Cardiac muscle cell (in vitro differentiated cells and primary cell): Measurements from ENCODE around the gene ITGA11. TPM values are rescaled to one million over a fixed set of nuclear protein-coding genes. Genes with fewer than 3 reads are reported as not detected.

ENCODE experiments used
- DNase-seq, 2 donors: peaks; one replicate each; pipeline versions ENCODE4 v3.0.0 to v3.0.0-alpha.2; 2010 to 2017; ENCODE audit warnings: low read depth in 1 of 2, low spot score in 1 of 2
- H3K27ac ChIP-seq: fragments of 200-600 bp; sonication (generic); 2 replicates; pipeline ENCODE4 v1.5.1; 2016
- H3K27me3 ChIP-seq: fragments of 200-600 bp; sonication (generic); 2 replicates; pipeline ENCODE4 v1.6.0; 2016; ENCODE audit warnings: control low read depth
- H3K36me3 ChIP-seq: fragments of 200-600 bp; sonication (generic); 2 replicates; pipeline ENCODE4 v1.5.1; 2016; ENCODE audit warnings: control low read depth
- H3K4me1 ChIP-seq: fragments of 200-600 bp; sonication (generic); 2 replicates; pipeline ENCODE4 v1.8.1; 2017; ENCODE audit warnings: low read depth, mild to moderate bottlenecking, mixed run types
- H3K4me3 ChIP-seq: fragments of 200-600 bp; sonication (generic); 2 replicates; pipeline ENCODE4 v1.5.1; 2016; ENCODE audit warnings: mild to moderate bottlenecking
- H3K9me3 ChIP-seq: fragments of 200-600 bp; sonication (generic); 2 replicates; pipeline ENCODE4 v1.5.1; 2017; ENCODE audit warnings: low read depth, mild to moderate bottlenecking, control low read depth
- polyA plus RNA-seq: library from polyadenylated mRNA; unstranded; fragments of >200 nt; fragmentation: Nextera tagmentation; extraction: Ambion mirVana; gene quantifications from 2 replicates; pipeline ENCODE4 v1.2.1, GENCODE V29; 2016
- total RNA-seq: library from RNA; depleted of rRNA; stranded (reverse); fragments of >200 nt; gene quantifications from 2 replicates; pipeline ENCODE4 v1.2.3, GENCODE V29; 2016
- TF ChIP-seq, protein P1 (sequence below): IDR thresholded peaks from 2 replicates; pipeline ENCODE4 v1.5.1; 2012; ENCODE audit warnings: low read depth, mild to moderate bottlenecking, low read length

Gene ITGA11
- total and polyA plus RNA-seq, 2 experiments from 2014 or later = 0.12 to 1.2 TPM

DNA sequence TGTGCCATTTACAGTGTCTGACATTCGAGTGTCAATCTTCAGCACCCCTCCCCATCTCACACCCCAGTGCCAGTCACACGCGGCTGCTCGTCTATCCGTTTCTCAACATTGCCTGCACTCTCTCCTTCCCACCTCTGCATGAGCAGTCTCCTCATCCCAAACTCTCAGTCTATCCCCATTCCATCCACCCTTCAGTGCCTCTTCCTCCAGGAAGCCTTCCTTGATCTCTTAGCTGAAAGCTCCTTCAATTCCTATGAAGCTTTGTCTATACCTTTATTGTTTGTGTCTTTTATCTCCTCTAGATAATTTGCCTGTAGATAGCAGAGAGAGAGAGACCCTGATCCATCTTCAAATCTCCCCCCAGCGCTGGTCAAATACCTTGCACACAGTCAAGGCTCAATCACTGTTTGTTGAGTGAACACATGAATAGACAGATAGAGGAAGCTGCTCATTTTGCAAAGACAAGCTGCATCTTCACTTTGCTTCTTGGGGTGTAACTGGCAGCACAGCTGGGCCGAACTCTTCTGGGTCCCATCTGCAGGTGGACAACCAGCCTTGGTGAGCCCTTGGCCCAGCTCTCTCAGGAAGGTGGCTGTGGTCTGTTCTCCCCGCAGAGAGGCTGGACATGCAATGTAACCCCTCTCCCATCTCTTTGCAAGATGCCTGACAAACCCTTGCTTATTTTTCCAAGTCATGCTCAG is 52.8 kb downstream of the ITGA11 start:
- H3K4me3 ChIP-seq = no peak overlapping the region
- TF ChIP-seq, protein P1, sequence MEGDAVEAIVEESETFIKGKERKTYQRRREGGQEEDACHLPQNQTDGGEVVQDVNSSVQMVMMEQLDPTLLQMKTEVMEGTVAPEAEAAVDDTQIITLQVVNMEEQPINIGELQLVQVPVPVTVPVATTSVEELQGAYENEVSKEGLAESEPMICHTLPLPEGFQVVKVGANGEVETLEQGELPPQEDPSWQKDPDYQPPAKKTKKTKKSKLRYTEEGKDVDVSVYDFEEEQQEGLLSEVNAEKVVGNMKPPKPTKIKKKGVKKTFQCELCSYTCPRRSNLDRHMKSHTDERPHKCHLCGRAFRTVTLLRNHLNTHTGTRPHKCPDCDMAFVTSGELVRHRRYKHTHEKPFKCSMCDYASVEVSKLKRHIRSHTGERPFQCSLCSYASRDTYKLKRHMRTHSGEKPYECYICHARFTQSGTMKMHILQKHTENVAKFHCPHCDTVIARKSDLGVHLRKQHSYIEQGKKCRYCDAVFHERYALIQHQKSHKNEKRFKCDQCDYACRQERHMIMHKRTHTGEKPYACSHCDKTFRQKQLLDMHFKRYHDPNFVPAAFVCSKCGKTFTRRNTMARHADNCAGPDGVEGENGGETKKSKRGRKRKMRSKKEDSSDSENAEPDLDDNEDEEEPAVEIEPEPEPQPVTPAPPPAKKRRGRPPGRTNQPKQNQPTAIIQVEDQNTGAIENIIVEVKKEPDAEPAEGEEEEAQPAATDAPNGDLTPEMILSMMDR = no peak
- no peaks in the 10 kb centered on the region for H3K9me3 ChIP-seq
- no peak overlapping the region for H3K27ac ChIP-seq
- H3K36me3 ChIP-seq = no peaks in the 10 kb centered on the region
- no peaks in the 10 kb centered on the region for H3K27me3 ChIP-seq
- no peak for DNase-seq
- H3K4me1 ChIP-seq = no peaks in the 10 kb centered on the region

DNA sequence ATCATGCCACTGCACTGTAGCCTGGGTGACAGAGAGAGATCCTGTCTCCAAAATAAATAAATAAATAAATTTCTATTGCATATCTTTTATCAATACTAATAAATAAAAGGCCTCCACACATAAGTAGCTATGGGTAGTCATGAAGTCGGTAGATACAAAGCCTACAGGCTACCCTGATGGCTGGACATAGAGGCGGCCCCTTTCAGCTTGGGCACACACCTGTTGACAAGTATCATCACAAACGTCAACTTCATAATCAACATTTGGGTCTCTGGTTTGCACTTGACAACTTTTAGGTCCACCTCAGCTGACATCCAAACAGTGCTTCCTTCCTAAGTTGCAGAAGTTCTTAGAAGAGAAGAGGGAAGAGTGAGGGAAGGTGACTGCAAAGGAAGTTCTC is 53.4 kb downstream of the ITGA11 start:
- no peaks in the 10 kb centered on the region for H3K36me3 ChIP-seq
- DNase-seq = no peak
- no peaks in the 10 kb centered on the region for H3K27me3 ChIP-seq
- no peaks in the 10 kb centered on the region for H3K4me1 ChIP-seq
- H3K9me3 ChIP-seq = no peaks in the 10 kb centered on the region
- H3K4me3 ChIP-seq = no peak overlapping the region
- TF ChIP-seq, protein P1 = no peak
- no peak overlapping the region for H3K27ac ChIP-seq

DNA sequence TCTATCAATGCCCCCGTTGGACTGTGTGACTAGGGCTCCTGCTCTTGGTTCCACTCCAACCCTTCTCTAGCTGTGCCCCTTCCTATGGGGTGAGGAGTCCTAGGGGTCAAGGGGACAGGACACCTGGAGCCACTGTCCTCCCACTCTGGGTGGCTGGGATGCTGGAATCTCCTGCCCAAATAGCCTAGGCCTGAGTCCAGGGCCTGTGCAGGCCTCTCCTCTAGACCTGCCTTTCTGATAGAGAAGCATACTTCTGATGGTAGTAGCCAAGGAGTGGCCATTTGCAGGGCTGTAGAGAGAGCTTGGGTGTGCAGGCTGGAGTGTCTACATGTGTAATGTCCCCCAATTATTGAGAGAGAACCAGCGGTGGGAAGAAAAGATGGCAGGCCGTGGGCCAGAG is 54.2 kb downstream of the ITGA11 start:
- Histone ChIP-seq H3K27ac (no peak overlapping the region), H3K4me1 (no peaks in the 10 kb centered on the region), H3K36me3 (no peaks in the 10 kb centered on the region), H3K9me3 (no peaks in the 10 kb centered on the region), H3K27me3 (no peaks in the 10 kb centered on the region), H3K4me3 (no peak overlapping the region)
- TF ChIP-seq, protein P1 = no peak
- no peak for DNase-seq

DNA sequence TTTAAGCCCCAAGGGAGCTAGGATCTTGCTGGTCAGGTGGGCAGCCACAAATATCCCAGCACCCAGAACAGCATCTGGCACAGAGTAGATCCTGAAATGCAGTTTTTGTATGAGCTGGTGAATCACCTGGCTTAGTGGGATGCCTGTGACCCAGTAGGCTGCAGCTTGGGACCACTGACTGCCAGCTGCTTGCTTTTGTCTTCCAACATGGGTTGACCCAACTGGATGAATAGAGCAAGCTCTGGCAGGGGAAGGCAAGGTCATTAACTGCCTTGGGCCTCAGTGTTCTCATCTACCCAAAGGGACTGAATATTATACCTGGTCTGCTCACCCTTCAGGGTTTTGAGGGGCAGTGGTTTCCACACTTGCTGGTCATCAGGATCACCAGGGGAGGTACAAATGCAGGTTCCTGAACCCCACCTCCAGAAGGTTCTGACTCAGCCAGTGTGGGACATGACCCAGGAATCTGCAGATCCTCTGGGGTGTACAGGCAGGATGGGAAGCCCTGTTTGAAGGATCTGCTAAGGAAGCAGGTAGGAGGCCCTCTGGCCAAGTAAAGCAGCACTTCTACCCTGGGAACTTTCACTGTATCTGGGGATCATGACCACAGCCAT is 55.4 kb downstream of the ITGA11 start:
- no peaks in the 10 kb centered on the region for H3K4me1 ChIP-seq

DNA sequence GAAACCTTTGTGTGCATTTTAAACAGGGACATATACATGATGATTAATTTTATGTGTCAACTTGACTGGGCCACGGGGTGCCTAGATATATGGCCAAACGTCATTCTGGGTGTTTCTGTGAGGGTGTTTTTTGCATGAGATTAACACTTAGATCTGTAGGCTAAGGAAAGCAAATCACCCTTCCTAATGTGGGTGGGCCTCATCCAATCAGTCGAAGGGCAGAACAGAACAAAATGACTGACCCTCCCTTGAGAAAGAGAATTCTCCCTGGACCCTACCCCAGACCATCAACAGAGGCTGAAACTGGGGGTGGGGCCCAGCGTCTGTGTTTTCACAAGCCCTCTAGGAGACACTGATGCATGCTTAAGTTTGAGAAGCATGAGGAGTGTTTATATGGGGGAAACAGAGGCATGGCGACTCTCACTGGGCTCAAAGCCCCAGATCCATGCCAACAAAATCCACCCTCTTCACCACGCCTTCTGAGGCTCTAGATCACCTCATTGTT is 56.2 kb downstream of the ITGA11 start:
- no peaks in the 10 kb centered on the region for H3K36me3 ChIP-seq
- no peak overlapping the region for H3K4me3 ChIP-seq
- no peaks in the 10 kb centered on the region for H3K27me3 ChIP-seq
- DNase-seq = no peak
- H3K27ac ChIP-seq = no peak overlapping the region
- no peaks in the 10 kb centered on the region for H3K4me1 ChIP-seq
- TF ChIP-seq, protein P1 = no peak
- H3K9me3 ChIP-seq = no peaks in the 10 kb centered on the region

More for the DNA sequence above, 55.4 kb downstream of the ITGA11 start:
- H3K36me3 ChIP-seq = no peaks in the 10 kb centered on the region
- TF ChIP-seq, protein P1 = no peak
- no peak for DNase-seq
- H3K27me3 ChIP-seq = no peaks in the 10 kb centered on the region
- H3K27ac ChIP-seq = no peak overlapping the region
- no peaks in the 10 kb centered on the region for H3K9me3 ChIP-seq
- H3K4me3 ChIP-seq = no peak overlapping the region
